Mesendoderm (in vitro differentiated cells): Measurements from ENCODE around the gene DDIAS.

Experiments
- DNase-seq: peaks from one replicate; pipeline ENCODE4 v3.0.0; 2013
- H2AK5ac ChIP-seq: 2 replicates; pipeline ENCODE4 v1.6.1; 2013; ENCODE audit warnings: low read length, inconsistent platforms
- H2BK120ac ChIP-seq: 2 replicates; pipeline ENCODE4 v1.6.1; 2013; ENCODE audit warnings: low read depth, mild to moderate bottlenecking, low read length, moderate library complexity, mixed read lengths
- H2BK15ac ChIP-seq: replicated peaks from 2 replicates; pipeline ENCODE4 v1.6.1; 2013; ENCODE audit warnings: low read depth, mild to moderate bottlenecking, moderate library complexity
- H2BK5ac ChIP-seq: 2 replicates; pipeline ENCODE4 v1.6.1; 2013; ENCODE audit warnings: low read length, inconsistent platforms
- H3K18ac ChIP-seq: 2 replicates; pipeline ENCODE4 v1.6.1; 2013; ENCODE audit warnings: mild to moderate bottlenecking, low read length, mixed read lengths
- H3K23ac ChIP-seq: one replicate; pipeline ENCODE4 v1.6.1; 2013; ENCODE audit warnings: low read length
- H3K27ac ChIP-seq: 2 replicates; pipeline ENCODE4 v1.5.1; 2013; ENCODE audit warnings: low read depth, mild to moderate bottlenecking, inconsistent platforms, low read length, moderate library complexity
- H3K27me3 ChIP-seq: 2 replicates; pipeline ENCODE4 v1.6.1; 2013; ENCODE audit warnings: low read length, control low read depth, mild to moderate bottlenecking, inconsistent platforms; ENCODE audit not compliant: insufficient read depth, poor library complexity
- H3K36me3 ChIP-seq: 2 replicates; pipeline ENCODE4 v1.6.1; 2013; ENCODE audit warnings: low read length, inconsistent platforms; ENCODE audit not compliant: control insufficient read depth, insufficient read depth
- H3K4ac ChIP-seq: one replicate; pipeline ENCODE4 v1.6.1; 2013; ENCODE audit warnings: low read depth, mild to moderate bottlenecking, low read length, moderate library complexity
- H3K4me1 ChIP-seq: 2 replicates; pipeline ENCODE4 v1.6.1; 2013; ENCODE audit warnings: low read depth, low read length, inconsistent platforms; ENCODE audit not compliant: control insufficient read depth
- H3K4me2 ChIP-seq: 2 replicates; pipeline ENCODE4 v1.6.1; 2013; ENCODE audit warnings: low read length
- H3K4me3 ChIP-seq: 2 replicates; pipeline ENCODE4 v1.5.1; 2013; ENCODE audit warnings: mild to moderate bottlenecking, low read length
- H3K56ac ChIP-seq: one replicate; pipeline ENCODE4 v1.6.1; 2013; ENCODE audit warnings: low read length
- H3K79me1 ChIP-seq: 2 replicates; pipeline ENCODE4 v1.6.1; 2013; ENCODE audit warnings: low read length, inconsistent platforms
- H3K79me2 ChIP-seq: 2 replicates; pipeline ENCODE4 v1.6.1; 2013; ENCODE audit warnings: mild to moderate bottlenecking, low read length; ENCODE audit not compliant: control insufficient read depth, insufficient read depth
- H3K9ac ChIP-seq: 2 replicates; pipeline ENCODE4 v1.6.1; 2013; ENCODE audit warnings: low read length, inconsistent platforms
- H4K5ac ChIP-seq: one replicate; pipeline ENCODE4 v1.6.1; 2013; ENCODE audit warnings: low read length
- H4K8ac ChIP-seq: one replicate; pipeline ENCODE4 v1.6.1; 2013; ENCODE audit warnings: low read depth, mild to moderate bottlenecking, control low read depth, low read length, moderate library complexity
- WGBS: extraction: QIAGEN DNeasy Blood & Tissue Kit; methylation state at CpG from one replicate; pipeline ENCODE4 v1.1.7; 2013; ENCODE audit warnings: low lambda C conversion rate, missing lambda C conversion rate; ENCODE audit not compliant: insufficient coverage; ENCODE audit errors: extremely low coverage; 5-methylcytosine and 5-hydroxymethylcytosine counted together

The DDIAS gene

DNA sequence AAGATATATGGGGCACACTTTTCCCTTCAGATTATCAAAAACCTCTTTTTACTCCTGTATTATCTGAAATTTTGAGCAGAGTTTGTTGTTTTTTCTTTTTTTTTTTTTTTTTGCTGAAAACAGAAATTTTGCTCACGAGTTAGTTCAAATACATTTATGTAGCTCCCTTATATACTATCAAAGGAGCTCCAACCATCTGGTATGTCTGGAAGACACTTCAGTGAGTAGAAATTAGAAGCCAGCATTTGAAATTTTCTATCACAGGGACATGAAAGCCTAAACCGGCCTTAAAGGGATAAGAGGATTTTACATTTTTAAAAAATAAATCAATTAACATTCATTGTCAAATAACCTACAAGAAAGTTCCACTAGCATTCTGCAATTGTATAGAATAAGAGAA, 73.3 kb downstream of the DDIAS start:
- Histone ChIP-seq H3K79me1 (no peaks in the 10 kb centered on the region), H4K8ac (no peak overlapping the region), H2BK5ac (no peak overlapping the region), H4K5ac (no peak overlapping the region), H3K4ac (no peak overlapping the region), H3K4me2 (no peak overlapping the region), H3K36me3 (no peaks in the 10 kb centered on the region), H3K27me3 (no peaks in the 10 kb centered on the region), H3K4me1 (no peaks in the 10 kb centered on the region), H3K9ac (no peak overlapping the region), H2AK5ac (no peak overlapping the region), H2BK15ac (no peak overlapping the region), H3K4me3 (no peak overlapping the region), H3K23ac (no peak overlapping the region), H3K27ac (no peak overlapping the region), H3K56ac (no peak overlapping the region), H3K18ac (no peak overlapping the region), H3K79me2 (no peaks in the 10 kb centered on the region), H2BK120ac (no peak overlapping the region)
- WGBS, result no CpG with 5 or more reads among the region's 2 CpGs
- no peak for DNase-seq

DNA sequence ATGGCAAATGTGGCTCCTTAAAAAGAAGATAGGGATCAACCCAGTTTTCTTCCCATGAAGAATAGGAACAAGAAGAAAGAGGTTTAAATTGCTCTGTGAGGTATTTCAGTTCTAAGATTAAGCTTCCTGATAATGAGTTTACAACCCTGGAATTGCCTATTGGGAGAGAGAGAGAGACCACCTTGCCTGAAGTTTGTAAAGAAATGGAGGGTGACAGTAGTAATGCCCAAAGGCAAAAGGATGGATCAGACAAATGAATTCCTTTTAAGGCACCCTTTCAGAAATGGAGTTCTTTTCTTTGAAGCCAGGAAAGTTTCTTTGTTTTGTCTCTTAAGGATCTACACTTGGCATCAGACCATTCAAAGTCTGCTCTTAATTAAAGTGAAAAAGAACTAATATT, 74.3 kb downstream of the DDIAS start:
- no peak overlapping the region for H3K4ac ChIP-seq
- no peak overlapping the region for H2BK15ac ChIP-seq
- no peak overlapping the region for H3K23ac ChIP-seq
- no peaks in the 10 kb centered on the region for H3K27me3 ChIP-seq
- H3K4me1 ChIP-seq, result no peaks in the 10 kb centered on the region
- no peak overlapping the region for H3K4me3 ChIP-seq
- H4K5ac ChIP-seq, result no peak overlapping the region
- H3K27ac ChIP-seq, result no peak overlapping the region
- H3K79me1 ChIP-seq, result no peaks in the 10 kb centered on the region
- no peak overlapping the region for H4K8ac ChIP-seq
- no peak overlapping the region for H2BK5ac ChIP-seq
- no peak overlapping the region for H3K56ac ChIP-seq
- H3K79me2 ChIP-seq, result no peaks in the 10 kb centered on the region
- no peak overlapping the region for H3K9ac ChIP-seq
- H3K4me2 ChIP-seq, result no peak overlapping the region
- H2BK120ac ChIP-seq, result no peak overlapping the region
- no peak overlapping the region for H2AK5ac ChIP-seq
- no peak overlapping the region for H3K18ac ChIP-seq
- peak; percentile 37 for DNase-seq
- H3K36me3 ChIP-seq, result no peaks in the 10 kb centered on the region

DNA sequence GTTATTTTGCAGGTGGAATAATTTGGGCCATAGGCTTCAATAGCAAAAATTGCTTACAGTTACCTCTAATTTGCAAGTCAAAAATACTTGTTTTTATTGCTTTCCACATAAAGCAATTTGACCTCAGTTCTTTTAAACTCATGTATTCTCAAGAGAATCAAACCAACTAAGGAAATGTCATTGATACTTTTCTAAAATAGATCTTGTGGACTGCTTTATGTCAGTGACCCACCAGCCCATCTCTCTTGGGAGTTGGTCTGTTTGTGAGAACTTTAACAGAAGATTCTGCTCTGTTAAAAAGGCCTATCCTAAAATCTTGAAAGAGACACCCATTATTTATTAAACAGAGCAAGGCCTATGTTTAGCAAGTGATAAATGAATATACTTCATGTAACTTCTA, 75.2 kb downstream of the DDIAS start:
- Histone ChIP-seq H3K27me3 (no peaks in the 10 kb centered on the region), H3K9ac (no peak overlapping the region), H3K23ac (no peak overlapping the region), H3K79me1 (no peaks in the 10 kb centered on the region), H3K79me2 (no peaks in the 10 kb centered on the region), H2BK15ac (no peak overlapping the region), H3K56ac (no peak overlapping the region), H2BK5ac (no peak overlapping the region), H4K5ac (no peak overlapping the region), H2AK5ac (no peak overlapping the region), H3K4ac (no peak overlapping the region), H3K4me2 (no peak overlapping the region), H3K18ac (no peak overlapping the region), H3K4me3 (no peak overlapping the region), H2BK120ac (no peak overlapping the region), H4K8ac (no peak overlapping the region), H3K4me1 (no peaks in the 10 kb centered on the region), H3K27ac (no peak overlapping the region), H3K36me3 (no peaks in the 10 kb centered on the region)
- no peak for DNase-seq

DNA sequence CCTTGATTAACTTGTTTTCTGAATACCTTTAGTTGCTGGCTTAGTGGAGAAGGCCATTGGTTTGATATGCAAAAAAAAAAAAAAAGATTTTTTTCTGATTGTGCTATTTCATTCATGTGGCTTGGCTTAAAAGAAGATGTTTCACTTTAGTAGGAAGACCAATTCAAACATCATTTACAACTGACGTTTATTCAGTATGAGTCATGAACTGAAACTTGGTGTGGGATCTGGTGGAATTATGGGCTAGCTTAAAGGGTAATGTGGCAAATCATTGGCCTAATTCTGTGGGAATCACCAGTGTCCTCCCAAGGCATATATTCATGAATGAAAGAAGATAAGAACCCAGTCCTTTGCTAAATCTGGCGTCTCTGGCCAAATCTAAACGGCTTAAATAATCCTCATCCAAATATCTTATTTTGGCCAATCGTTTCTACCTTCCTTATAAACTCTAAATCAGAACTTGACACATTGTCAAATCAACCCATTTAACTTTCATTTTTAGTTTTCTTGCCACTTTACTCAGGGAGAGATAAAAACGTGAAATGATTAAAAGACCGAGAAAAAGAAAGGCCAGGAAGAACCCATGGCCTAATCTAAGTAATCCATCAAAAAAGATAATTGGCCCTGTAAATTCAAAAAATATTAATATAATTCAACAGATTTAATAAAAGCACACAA, 77.0 kb downstream of the DDIAS start:
- no peak overlapping the region for H3K9ac ChIP-seq
- no peak overlapping the region for H4K5ac ChIP-seq
- no peak overlapping the region for H3K4me3 ChIP-seq
- H3K27ac ChIP-seq, result no peak overlapping the region
- no peak overlapping the region for H3K56ac ChIP-seq
- H3K27me3 ChIP-seq, result no peaks in the 10 kb centered on the region
- H3K23ac ChIP-seq, result no peak overlapping the region
- H3K79me2 ChIP-seq, result no peaks in the 10 kb centered on the region
- no peak for DNase-seq
- H2BK120ac ChIP-seq, result no peak overlapping the region
- H2AK5ac ChIP-seq, result no peak overlapping the region
- no peak overlapping the region for H2BK5ac ChIP-seq
- WGBS, result 100% methylated on average over 2 of the region's 6 CpGs
- H3K79me1 ChIP-seq, result no peaks in the 10 kb centered on the region
- H3K18ac ChIP-seq, result no peak overlapping the region
- no peaks in the 10 kb centered on the region for H3K4me1 ChIP-seq
- H4K8ac ChIP-seq, result no peak overlapping the region
- H3K4me2 ChIP-seq, result no peak overlapping the region
- no peak overlapping the region for H3K4ac ChIP-seq
- H2BK15ac ChIP-seq, result no peak overlapping the region
- no peaks in the 10 kb centered on the region for H3K36me3 ChIP-seq

DNA sequence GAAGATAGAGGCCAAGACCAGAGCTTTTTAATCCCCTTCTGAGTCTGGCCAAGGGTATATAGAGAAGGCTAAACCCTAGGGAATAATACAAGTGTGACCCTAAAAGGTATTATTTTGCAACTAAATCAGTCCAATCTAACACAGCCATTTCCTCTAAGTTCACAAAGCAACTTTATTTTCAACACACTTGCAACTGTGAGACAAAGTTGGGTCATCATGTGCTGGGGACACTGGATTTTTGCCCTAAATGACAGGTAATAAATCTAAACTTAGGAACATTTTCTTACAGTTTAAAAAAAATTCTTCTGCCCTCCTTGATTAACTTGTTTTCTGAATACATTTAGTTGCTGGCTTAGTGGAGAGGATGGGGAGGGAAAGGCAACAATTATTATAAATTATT, 78.3 kb downstream of the DDIAS start:
- Histone ChIP-seq H3K36me3 (no peaks in the 10 kb centered on the region), H3K79me2 (no peaks in the 10 kb centered on the region), H2BK15ac (no peak overlapping the region), H3K4me1 (no peaks in the 10 kb centered on the region), H3K23ac (no peak overlapping the region), H3K4me2 (no peak overlapping the region), H2BK120ac (no peak overlapping the region), H3K4me3 (no peak overlapping the region), H3K9ac (no peak overlapping the region), H4K5ac (no peak overlapping the region), H3K27ac (no peak overlapping the region), H3K27me3 (no peaks in the 10 kb centered on the region), H3K56ac (no peak overlapping the region), H3K4ac (no peak overlapping the region), H2AK5ac (no peak overlapping the region), H2BK5ac (no peak overlapping the region), H3K79me1 (no peaks in the 10 kb centered on the region), H3K18ac (no peak overlapping the region), H4K8ac (no peak overlapping the region)
- DNase-seq, result no peak

DNA sequence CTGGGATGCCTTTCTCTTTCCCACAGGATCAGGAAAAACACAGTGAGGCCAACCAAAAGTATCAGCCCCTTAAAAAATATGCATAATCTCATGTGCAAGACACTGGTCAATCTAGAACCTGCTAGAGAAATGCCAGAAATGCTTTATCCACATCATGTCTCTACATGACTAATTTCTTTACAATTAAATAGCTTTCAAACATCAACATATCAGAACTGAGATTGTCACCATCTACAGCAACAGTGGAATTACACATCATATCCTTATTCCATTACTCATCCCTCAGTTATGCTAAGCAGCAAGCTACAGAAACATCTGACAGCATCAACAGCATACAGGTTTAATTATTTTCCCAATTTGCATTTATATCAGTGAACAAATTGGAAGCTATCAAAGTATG, 78.8 kb downstream of the DDIAS start:
- peak; percentile 34 for DNase-seq
- H3K36me3 ChIP-seq, result no peaks in the 10 kb centered on the region
- no peak overlapping the region for H3K56ac ChIP-seq
- H2BK120ac ChIP-seq, result no peak overlapping the region
- no peaks in the 10 kb centered on the region for H3K27me3 ChIP-seq
- no peaks in the 10 kb centered on the region for H3K79me1 ChIP-seq
- H3K18ac ChIP-seq, result no peak overlapping the region
- H3K9ac ChIP-seq, result no peak overlapping the region
- H4K5ac ChIP-seq, result no peak overlapping the region
- no peaks in the 10 kb centered on the region for H3K4me1 ChIP-seq
- no peak overlapping the region for H2BK15ac ChIP-seq
- H3K4ac ChIP-seq, result no peak overlapping the region
- H3K27ac ChIP-seq, result no peak overlapping the region
- no peak overlapping the region for H3K4me2 ChIP-seq
- no peak overlapping the region for H3K23ac ChIP-seq
- H2AK5ac ChIP-seq, result no peak overlapping the region
- H3K4me3 ChIP-seq, result no peak overlapping the region
- no peak overlapping the region for H2BK5ac ChIP-seq
- H4K8ac ChIP-seq, result no peak overlapping the region
- no peaks in the 10 kb centered on the region for H3K79me2 ChIP-seq
